ENCODE measurements around the gene SEC16A.

DNA sequence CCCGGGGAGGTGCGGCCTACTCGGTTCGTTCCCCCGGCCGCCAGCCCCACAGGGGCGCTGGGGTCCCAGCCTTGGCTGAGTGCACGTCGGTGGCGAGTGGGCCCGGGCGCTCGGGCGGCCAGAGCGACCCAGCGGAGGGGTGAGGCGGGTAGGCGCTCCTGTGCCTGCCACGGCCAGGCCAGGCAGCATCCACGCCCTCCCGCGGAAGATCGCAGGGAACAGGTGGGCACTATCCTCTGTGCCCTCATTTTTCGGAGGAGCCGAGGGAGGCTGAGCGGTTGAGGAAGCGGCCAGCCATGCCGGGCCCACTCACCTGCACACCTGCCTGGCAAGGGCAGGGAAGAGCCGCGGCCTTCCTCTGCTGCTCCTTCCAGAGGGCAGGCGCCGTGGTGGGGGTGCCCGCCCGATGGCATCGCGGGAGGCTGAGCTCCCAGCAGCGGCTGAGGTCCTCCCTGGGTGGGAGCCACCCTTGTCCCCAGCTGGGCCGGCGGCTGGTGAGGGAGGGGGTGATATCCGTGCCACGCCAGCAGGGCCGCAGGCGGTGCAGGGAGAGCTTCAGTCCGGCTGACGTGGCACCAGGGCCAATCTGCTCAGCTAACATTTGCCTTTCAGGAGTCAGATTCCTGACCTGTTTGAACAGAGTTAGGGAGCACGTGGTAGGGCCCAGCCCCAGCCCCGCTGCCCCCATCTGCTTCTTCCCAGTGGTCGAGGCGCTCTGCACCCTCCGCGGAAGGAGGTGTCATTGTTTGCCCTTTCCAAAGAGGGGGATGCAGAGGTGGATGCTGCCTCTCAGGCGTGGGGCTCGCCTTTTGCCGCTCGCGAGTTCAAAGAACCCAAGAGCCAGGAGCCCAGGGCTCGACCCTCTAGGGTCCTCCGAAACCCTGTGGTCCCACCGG lies 1.6 kb upstream of the SEC16A start:
- TF ChIP-seq, protein P1, sequence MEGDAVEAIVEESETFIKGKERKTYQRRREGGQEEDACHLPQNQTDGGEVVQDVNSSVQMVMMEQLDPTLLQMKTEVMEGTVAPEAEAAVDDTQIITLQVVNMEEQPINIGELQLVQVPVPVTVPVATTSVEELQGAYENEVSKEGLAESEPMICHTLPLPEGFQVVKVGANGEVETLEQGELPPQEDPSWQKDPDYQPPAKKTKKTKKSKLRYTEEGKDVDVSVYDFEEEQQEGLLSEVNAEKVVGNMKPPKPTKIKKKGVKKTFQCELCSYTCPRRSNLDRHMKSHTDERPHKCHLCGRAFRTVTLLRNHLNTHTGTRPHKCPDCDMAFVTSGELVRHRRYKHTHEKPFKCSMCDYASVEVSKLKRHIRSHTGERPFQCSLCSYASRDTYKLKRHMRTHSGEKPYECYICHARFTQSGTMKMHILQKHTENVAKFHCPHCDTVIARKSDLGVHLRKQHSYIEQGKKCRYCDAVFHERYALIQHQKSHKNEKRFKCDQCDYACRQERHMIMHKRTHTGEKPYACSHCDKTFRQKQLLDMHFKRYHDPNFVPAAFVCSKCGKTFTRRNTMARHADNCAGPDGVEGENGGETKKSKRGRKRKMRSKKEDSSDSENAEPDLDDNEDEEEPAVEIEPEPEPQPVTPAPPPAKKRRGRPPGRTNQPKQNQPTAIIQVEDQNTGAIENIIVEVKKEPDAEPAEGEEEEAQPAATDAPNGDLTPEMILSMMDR (IDR thresholded peaks at IDR 0.05; ENCODE audit: poor library complexity): no peak
- TF ChIP-seq EZH2 (IDR thresholded peaks at IDR 0.05; ENCODE audit: borderline replicate concordance): no peak
